GM18870 (cell line): ENCODE data around the gene TTLL8.
A peak's percentile ranks its signal among the peaks of the same experiment; 100 is the strongest.
"Not testable (repeated sequence)": the region's sequence is repeated elsewhere in the genome, so short reads cannot be mapped to it uniquely, and the experiment has no call there.

Source experiments
- ATAC-seq: cut with Tn5 transposase; IDR thresholded peaks from one replicate; pipeline ENCODE4 v1.9.1; 2021; ENCODE audit warnings: moderate library complexity; ENCODE audit not compliant: unreplicated experiment

TTLL8 gene

GRCh38 chr22:49992921-49993648 lies 65.0 kb downstream of the TTLL8 start:
- no peak for ATAC-seq

GRCh38 chr22:49991907-49992533 lies 66.1 kb downstream of the TTLL8 start:
- ATAC-seq: no peak

- no peak for ATAC-seq
These were observed 66.9 kb downstream of the TTLL8 start for GRCh38 chr22:49991167-49991566.

GRCh38 chr22:49989826-49990225 lies 68.3 kb downstream of the TTLL8 start:
- ATAC-seq: not testable (repeated sequence)

DNA sequence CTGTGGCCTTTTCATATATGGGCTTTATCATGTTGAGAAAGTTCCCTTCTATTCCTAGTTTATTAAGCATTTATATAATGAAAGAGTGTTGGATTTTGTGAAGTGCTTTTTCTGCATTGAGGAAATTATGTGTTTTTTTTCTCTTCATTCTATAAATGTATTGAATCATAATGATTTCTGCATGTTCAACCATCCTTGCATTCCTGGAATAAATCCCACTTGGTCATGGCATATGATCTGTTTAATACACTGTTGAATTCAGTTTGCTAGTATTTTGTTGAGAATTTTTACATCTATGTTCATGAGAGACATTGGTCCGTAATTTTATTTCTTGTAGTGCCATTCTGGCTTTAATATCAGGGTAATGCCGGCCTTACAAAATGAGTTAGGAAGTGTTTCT lies 71.8 kb downstream of the TTLL8 start:
- no peak for ATAC-seq

DNA sequence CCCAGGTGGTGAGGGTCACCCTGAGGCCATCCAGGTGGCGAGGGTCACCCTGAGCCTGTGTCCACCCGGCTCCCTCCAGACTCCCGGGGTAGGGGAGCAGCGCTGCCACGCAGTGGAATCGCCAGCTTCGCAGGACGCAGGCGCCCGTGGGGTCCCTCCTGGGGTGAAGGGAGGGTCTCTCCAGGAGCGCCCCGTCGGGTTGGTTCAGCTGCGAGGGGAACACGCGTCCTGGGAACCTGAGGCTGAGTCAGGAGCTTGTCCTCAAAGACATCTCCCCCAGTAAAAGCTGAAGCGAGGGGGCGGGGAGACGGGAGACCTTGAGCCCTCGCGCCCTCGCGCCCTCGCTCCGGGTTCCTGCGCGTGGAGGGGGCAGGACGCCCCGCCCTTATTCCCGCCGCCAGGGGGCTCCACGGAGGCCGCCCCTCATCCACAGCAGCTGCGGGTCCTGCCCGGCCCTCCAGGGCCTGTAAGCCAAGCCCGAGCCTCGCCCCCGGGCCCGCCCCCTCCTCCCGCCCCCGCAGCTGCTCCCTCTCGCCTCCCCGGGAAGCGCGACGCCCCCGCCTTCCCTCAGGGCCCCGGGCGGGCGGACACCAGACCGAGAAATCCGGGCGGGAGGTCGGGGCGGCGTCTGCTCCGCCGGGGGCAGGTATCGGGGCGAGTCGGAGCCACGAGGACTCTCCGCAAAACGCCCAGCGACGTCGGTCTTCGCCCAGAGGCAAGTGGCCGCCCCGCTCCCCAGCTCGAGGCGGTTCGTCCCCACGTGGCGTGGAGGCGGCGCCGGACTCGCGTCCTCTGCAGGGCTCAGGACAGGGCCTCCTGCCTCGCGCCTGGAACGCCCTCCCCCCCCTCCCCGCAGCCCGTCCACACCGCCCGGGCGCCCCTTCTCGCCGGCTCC lies 74.7 kb downstream of the TTLL8 start:
- no peak for ATAC-seq

DNA sequence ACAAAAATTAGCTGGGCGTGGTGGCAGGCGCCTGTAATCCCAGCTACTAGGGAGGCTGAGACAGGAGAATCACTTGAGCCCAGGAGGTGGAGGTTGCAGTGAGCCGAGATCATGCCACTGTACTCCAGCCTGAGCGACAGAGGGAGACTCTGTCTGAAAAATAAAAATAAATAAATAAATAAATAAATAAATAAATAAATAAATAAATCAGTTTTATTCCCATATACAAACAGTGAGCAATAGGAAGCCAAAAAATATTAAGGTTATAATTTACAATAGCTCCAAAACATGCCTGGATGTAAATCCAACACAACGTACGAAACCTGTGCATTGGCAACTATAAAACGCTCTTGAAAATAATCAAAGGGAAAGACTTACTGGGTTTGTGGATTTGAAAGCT lies 76.3 kb downstream of the TTLL8 start:
- not testable (repeated sequence) for ATAC-seq

DNA sequence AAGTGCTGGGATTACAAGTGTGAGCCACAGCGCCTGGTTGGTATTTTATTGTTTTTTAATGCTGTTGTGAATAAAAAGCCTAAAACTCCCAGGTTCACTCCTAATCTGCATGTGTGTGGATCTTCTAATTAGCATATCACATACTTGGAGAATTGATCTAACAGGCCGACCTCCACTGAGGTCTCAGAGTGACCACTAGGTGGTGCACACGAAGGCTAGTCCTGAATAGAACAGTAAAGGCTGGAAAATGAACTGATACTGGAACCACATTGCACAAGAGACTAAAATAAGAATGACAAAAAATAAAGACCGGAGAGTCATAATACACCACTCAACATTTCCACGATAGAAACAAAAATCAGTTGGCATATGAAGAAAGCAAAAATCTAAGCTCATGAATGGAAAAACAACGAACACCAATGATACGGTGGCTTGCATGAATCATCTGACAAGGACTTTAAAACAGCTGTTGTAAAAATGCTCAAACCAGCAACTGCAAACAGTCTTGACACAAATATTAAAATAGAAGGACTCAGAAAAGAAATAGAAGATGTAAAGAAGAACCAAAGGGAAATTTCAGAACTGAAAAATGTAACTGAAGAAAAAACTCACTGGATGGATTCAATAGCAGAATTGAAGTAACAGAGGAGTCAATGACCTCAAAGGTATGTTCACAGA lies 78.4 kb downstream of the TTLL8 start:
- ATAC-seq: no peak

GRCh38 chr22:49977578-49977977 lies 80.5 kb downstream of the TTLL8 start:
- ATAC-seq: no peak

DNA sequence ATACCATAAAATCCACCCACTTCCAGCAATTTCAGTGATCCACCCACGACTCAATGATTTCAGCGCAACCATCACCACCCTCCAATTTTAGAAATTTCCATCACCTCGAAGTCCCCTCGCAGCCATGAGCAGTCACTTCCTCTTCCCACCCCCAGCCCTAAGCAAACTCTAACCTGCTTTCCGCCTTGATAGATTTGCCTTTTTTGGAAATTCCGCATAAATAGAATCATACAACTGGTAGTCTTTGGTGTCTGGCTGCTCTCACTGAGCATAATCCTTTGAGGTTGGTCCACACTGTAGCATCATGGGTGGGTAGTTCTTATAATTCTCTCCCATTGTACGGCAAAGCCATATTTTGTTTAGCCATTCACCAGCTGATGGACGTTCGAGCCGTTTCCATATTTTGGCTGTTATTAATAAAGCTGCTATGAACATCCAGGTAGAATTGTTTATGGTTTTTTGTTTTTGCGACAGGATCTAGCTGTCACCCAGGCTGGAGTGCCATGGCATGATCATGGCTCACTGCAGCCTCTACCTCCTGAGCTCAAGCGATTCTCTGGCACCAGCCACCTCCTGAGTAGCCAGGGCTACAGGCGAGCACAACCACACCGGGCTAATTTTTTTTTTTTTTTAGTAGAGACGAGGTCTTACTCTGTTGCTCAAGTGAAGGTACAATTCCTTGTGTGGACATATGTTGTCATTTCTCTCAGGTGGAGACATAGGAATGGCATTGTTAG lies 81.5 kb downstream of the TTLL8 start:
- ATAC-seq: no peak

DNA sequence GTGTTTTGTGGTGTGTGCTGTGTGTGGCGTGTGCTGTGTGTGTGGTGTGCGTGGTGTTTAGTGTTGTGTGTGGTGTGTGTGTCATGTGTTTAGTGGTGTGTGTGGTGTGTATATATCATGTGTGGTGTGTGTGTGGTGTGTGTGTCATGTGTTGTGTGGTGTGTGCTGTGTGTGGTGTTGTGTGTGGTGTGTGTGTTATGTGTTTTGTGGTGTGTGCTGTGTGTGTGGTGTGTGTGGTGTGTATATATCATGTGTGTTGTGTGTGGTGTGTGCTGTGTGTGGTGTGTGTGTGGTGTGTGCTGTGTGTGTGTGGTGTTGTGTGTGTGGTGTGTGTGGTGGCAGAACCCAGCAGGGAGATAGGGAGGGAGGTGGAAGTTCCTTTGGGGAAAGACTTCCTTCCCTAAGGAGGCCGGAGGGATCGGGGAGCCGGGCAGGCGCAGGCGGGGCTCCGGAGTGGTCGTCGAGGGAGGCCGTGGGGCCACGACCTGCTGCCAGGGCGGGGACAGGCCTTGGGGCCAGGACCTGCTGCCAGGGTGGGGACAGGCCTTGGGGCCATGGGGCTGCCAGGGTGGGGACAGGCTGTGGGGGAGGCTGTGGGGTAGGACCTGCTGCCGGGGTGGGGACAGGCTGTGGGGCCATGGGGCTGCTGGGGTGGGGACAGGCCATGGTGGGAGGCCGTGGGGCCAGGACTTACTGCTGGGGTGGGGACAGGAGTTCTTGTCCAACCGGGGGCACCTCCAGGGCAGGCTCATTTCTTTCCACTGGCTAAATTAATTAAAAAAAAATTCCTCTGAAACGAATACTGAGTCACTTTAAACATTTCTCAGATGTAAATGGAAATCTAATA lies 82.3 kb downstream of the TTLL8 start:
- ATAC-seq: no peak

GRCh38 chr22:49973018-49973961 lies 84.8 kb downstream of the TTLL8 start:
- ATAC-seq: no peak

DNA sequence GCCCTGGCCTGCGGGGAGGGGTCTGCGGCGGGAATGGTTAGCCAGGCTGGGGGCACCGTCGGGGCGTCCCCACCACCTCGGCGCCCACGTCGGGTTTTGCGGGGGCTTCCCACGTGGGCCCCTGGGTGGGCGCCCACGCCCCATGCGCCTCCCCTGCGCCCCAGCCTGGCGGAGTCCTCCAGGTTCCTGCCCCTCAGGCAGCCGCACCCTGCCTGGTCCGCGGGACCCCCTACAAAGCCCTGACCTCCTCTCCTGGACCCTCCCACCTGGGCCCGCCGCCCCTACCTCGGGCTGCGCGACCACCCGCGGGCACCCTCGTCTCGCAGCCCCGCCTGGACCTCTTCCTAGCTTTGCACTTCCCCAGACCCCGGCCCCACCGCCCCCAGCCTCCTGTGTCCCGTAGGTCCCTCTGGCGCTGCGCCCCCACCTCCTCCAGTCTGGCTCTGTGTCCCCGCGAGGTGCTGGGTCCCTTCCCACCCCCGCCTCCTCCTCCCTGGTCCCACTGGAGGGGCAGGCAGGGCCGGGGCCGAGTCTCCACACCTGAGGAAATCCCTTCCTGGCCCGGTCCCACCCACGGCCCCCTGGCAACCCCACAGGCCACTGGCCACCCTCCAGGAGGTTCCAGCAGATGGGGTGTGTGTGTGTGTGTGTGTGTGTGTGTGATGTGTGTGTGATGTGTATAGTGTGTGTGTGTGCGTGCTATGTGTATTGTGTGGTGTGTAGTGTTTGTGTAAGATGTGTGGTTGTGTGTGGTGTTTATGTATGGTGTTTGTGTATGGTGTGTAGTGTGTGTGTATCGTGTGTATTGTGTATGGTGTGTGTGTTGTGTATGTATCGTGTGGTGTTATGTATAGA lies 85.7 kb downstream of the TTLL8 start:
- no peak for ATAC-seq

GRCh38 chr22:49971232-49972162 lies 86.6 kb downstream of the TTLL8 start:
- peak; percentile 5 for ATAC-seq

DNA sequence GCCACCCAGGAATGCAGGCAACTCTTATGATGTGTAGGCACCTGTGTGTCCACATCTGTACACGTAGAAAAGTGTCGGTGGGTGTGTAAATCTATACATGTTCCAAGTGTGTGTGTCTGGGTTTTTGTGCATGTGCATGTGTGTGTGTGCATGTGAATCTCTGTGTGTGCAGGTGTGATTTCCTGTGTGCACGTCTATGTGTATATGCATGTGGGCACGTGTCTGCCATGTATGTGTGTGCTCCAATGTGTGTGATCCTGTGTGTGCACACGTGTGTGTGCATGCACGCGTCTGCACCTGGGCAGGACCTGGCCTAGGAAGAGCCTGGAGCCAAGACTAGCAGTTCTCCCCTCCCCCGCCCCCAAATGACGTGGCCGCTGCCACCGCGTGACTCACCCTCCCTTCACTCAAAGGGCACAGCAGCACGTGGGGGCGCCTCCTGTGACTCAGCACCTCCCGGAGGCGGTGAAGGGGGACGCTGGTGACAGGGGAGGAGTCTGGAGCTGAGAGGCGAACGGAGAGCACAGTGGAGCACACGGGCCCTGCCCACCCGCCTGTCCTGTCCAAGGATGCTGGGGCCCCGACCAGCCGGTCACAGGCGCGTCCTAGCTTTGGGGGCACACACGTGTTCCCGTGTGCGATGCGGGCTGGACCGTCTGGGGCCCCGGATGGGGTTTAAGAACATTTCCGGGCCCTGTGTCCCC lies 87.4 kb downstream of the TTLL8 start:
- peak; percentile 52 for ATAC-seq
